Measurements from ENCODE around the gene PRR3. TPM values are rescaled to one million over a fixed set of nuclear protein-coding genes. Genes with fewer than 3 reads are reported as not detected.

PRR3 gene
- polyA plus RNA-seq, 1 donor from 2014 or later = 13.0 TPM

DNA sequence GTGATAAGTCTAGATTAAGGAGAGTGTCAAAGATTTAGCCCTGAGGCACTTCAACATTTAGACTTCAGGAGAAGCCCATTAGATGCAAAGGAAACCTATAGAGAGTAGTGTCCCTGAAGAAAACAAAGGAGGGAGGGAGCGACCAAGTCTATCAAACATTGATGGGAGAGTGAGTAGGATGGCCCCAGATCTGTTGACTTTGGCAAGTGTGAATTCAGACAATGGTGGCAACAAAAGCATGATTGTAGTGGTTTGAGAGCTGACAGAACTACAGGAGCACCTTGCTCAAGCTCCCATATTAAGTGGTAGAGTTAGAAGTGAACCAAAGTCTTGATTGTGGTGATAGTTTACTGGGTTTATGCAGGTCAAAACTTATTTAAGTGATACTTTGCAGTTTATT lies 13.2 kb downstream of the PRR3 start:
- Histone ChIP-seq H3K27ac (ENCODE audit: low read length) (no peak overlapping the region), H4K20me1 (ENCODE audit: insufficient read depth) (no peaks in the 10 kb centered on the region), H3K9me2 (ENCODE audit: insufficient read depth, low read length) (no peaks in the 10 kb centered on the region), H3K4me2 (ENCODE audit: low read length) (peak overlapping the region; percentile 98), H3K9me3 (ENCODE audit: low read length) (no peaks in the 10 kb centered on the region), H2AFZ (ENCODE audit: low read depth, low read length) (no peak overlapping the region), H3K9ac (ENCODE audit: low read length) (peak overlapping the region; percentile 81), H3K4me3 (ENCODE audit: low read length) (peak overlapping the region; percentile 77), H3F3A (ENCODE audit: insufficient read depth, low read length, poor library complexity, severe bottlenecking) (no peaks in the 10 kb centered on the region), H3K27me3 (ENCODE audit: insufficient read depth, low read depth, low read length) (peaks cover 7% of the 10 kb centered on the region), H3K36me3 (ENCODE audit: insufficient read depth, low read length) (no peaks in the 10 kb centered on the region), H3K79me2 (replicated peaks; ENCODE audit: insufficient read depth, low read length) (peaks cover 31% of the 10 kb centered on the region)
- TF ChIP-seq SMC3 (conservative IDR thresholded peaks at IDR 0.05; ENCODE audit: poor library complexity) (no peak), CTCF (IDR thresholded peaks at IDR 0.05; ENCODE audit: poor library complexity, severe bottlenecking) (no peak), POLR2AphosphoS5 (IDR thresholded peaks at IDR 0.05) (no peak), TAF1 (IDR thresholded peaks at IDR 0.05; ENCODE audit: low read depth) (no peak), MXI1 (conservative IDR thresholded peaks at IDR 0.05; ENCODE audit: poor library complexity, severe bottlenecking) (no peak), RAD21 (conservative IDR thresholded peaks at IDR 0.05) (no peak), EP300 (conservative IDR thresholded peaks at IDR 0.05; ENCODE audit: poor library complexity, severe bottlenecking) (no peak), EZH2 (IDR thresholded peaks at IDR 0.05; ENCODE audit: borderline replicate concordance, insufficient read depth, low read length, poor library complexity, severe bottlenecking) (no peak)
- TF ChIP-seq, protein P1, sequence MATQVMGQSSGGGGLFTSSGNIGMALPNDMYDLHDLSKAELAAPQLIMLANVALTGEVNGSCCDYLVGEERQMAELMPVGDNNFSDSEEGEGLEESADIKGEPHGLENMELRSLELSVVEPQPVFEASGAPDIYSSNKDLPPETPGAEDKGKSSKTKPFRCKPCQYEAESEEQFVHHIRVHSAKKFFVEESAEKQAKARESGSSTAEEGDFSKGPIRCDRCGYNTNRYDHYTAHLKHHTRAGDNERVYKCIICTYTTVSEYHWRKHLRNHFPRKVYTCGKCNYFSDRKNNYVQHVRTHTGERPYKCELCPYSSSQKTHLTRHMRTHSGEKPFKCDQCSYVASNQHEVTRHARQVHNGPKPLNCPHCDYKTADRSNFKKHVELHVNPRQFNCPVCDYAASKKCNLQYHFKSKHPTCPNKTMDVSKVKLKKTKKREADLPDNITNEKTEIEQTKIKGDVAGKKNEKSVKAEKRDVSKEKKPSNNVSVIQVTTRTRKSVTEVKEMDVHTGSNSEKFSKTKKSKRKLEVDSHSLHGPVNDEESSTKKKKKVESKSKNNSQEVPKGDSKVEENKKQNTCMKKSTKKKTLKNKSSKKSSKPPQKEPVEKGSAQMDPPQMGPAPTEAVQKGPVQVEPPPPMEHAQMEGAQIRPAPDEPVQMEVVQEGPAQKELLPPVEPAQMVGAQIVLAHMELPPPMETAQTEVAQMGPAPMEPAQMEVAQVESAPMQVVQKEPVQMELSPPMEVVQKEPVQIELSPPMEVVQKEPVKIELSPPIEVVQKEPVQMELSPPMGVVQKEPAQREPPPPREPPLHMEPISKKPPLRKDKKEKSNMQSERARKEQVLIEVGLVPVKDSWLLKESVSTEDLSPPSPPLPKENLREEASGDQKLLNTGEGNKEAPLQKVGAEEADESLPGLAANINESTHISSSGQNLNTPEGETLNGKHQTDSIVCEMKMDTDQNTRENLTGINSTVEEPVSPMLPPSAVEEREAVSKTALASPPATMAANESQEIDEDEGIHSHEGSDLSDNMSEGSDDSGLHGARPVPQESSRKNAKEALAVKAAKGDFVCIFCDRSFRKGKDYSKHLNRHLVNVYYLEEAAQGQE (IDR thresholded peaks at IDR 0.05; ENCODE audit: borderline replicate concordance) = no peak

GRCh38 chr6:30570740-30571074 lies 13.6 kb downstream of the PRR3 start:
- H3K36me3 ChIP-seq (ENCODE audit: insufficient read depth, low read length) = no peaks in the 10 kb centered on the region
- peak overlapping the region; percentile 98 for H3K4me2 ChIP-seq (ENCODE audit: low read length)
- H3K27ac ChIP-seq (ENCODE audit: low read length) = peak overlapping the region; percentile 66
- H3K9me2 ChIP-seq (ENCODE audit: insufficient read depth, low read length) = no peaks in the 10 kb centered on the region
- H3K27me3 ChIP-seq (ENCODE audit: insufficient read depth, low read depth, low read length) = peaks cover 7% of the 10 kb centered on the region
- TF ChIP-seq EZH2 (IDR thresholded peaks at IDR 0.05; ENCODE audit: borderline replicate concordance, insufficient read depth, low read length, poor library complexity, severe bottlenecking) = no peak
- H3K9me3 ChIP-seq (ENCODE audit: low read length) = no peaks in the 10 kb centered on the region
- peaks cover 36% of the 10 kb centered on the region for H3K79me2 ChIP-seq (replicated peaks; ENCODE audit: insufficient read depth, low read length)
- H3K9ac ChIP-seq (ENCODE audit: low read length) = peak overlapping the region; percentile 81
- peak overlapping the region; percentile 77 for H3K4me3 ChIP-seq (ENCODE audit: low read length)
- peak overlapping the region; percentile 78 for H2AFZ ChIP-seq (ENCODE audit: low read depth, low read length)
- no peaks in the 10 kb centered on the region for H4K20me1 ChIP-seq (ENCODE audit: insufficient read depth)
- no peaks in the 10 kb centered on the region for H3F3A ChIP-seq (ENCODE audit: insufficient read depth, low read length, poor library complexity, severe bottlenecking)
